ENCODE measurements around the gene CHDH. TPM values are rescaled to one million over a fixed set of nuclear protein-coding genes. Genes with fewer than 3 reads are reported as not detected.

CHDH gene
- total and polyA plus RNA-seq, 9 donors = 0.85 to 7.0 (median 4.1) TPM

DNA sequence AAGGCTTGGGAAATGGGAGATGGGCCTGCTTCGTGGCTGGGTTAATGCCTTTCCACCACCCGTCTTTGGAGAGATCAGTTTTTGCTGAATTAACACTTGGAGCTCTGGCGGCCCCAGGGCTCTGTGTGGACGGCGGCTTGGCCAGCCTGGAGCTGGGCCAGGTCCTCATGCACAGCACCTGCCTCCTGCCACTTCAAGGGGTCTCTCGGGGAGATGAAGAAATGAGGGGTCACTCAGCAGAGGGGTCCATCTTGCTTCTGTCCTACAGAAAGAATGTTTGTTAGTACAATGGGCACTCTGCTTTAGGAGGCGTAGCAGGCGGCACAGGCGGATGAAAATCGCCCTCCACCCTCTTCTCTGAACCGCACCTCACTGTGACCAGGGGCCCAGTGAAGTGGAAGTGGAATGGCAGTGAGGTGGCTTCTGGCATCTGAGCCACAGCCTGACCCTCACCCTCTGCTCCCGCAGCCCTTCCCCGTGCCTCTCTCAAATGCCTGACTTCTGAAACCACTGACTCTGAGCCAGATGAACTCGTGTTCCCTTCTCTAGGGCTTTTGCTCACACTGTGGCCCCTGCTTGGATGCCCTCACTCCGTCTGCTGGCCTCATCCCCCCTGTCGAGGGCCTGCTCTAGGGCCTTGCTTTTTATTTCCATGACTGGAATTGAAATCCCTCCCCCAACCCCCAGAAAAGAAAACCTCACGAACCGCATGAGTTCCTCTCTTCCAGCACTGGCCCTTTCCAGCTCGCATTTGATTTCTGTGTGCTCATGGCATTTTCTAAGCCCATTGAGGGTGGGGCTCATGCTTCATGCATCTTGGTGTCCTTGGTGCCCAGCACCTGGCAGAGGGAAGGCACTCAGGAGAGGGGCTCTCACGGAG is 42.2 kb downstream of the CHDH start:
- 79 to 82% (median 82%) methylated on average over 20 of the region's 20 CpGs for WGBS, 3 donors
- Histone ChIP-seq H3K27me3 (no peaks in the 10 kb centered on the region), H3K4me3 (no peak overlapping the region), H3K36me3 (no peaks in the 10 kb centered on the region), H3K4me1 (ENCODE audit: insufficient read depth) (no peaks in the 10 kb centered on the region), H3K9me3 (no peaks in the 10 kb centered on the region), H3K27ac (no peak overlapping the region)
- no peak for DNase-seq
- no peak for TF ChIP-seq POLR2A (IDR thresholded peaks at IDR 0.05)
- TF ChIP-seq, protein P1, sequence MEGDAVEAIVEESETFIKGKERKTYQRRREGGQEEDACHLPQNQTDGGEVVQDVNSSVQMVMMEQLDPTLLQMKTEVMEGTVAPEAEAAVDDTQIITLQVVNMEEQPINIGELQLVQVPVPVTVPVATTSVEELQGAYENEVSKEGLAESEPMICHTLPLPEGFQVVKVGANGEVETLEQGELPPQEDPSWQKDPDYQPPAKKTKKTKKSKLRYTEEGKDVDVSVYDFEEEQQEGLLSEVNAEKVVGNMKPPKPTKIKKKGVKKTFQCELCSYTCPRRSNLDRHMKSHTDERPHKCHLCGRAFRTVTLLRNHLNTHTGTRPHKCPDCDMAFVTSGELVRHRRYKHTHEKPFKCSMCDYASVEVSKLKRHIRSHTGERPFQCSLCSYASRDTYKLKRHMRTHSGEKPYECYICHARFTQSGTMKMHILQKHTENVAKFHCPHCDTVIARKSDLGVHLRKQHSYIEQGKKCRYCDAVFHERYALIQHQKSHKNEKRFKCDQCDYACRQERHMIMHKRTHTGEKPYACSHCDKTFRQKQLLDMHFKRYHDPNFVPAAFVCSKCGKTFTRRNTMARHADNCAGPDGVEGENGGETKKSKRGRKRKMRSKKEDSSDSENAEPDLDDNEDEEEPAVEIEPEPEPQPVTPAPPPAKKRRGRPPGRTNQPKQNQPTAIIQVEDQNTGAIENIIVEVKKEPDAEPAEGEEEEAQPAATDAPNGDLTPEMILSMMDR (IDR thresholded peaks at IDR 0.05) = no peak
- intact Hi-C loops (cut with DNase I) = no loop called here

- no peak for TF ChIP-seq POLR2A (IDR thresholded peaks at IDR 0.05)
- no peak for TF ChIP-seq EP300 (IDR thresholded peaks at IDR 0.05)
- TF ChIP-seq, protein P1 (IDR thresholded peaks at IDR 0.05) = no peak
- Histone ChIP-seq H3K4me1 (ENCODE audit: insufficient read depth) (no peaks in the 10 kb centered on the region), H3K4me3 (no peak overlapping the region), H3K36me3 (no peaks in the 10 kb centered on the region), H3K9me3 (no peaks in the 10 kb centered on the region), H3K27me3 (no peaks in the 10 kb centered on the region), H3K27ac (no peak overlapping the region)
- WGBS, 3 donors = 93 to 95% (median 94%) methylated on average over 18 of the region's 18 CpGs
- DNase-seq = no peak
- intact Hi-C loops (cut with DNase I) = no loop called here
Observed at GRCh38 chr3:53803124-53803815, 42.9 kb downstream of the CHDH start.

DNA sequence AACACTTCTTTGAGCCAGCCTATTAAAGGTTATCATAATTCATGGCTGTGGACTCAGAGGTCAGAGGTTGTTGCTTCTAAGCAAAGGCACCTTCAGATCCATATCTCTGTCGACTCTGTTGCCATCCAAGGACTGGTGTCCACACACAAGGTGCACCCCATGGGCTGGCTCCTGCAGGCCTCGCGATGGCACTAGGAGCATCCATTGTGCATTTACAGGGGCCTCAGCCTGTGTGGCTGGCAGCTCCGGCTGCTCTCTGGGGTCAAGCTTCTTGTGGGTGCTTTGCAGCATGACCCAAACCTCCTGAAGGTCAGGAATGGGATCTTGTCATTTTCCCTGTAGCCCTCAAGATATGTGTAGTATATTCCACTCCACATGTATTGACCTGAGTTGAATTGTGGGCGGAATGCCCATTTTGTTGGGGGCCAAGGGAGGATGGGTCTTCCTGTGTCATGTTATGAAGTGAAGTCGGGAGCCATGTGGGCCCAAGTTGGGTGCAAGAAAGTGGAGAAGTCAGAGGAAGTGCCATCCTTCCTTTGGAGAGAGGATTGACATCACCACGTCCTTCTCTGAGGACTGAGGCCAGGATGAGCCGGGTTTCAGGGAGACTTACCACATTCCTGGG is 43.9 kb downstream of the CHDH start:
- H3K9me3 ChIP-seq = no peaks in the 10 kb centered on the region
- H3K27ac ChIP-seq = no peak overlapping the region
- no peaks in the 10 kb centered on the region for H3K27me3 ChIP-seq
- 83 to 91% (median 88%) methylated on average over 8 of the region's 8 CpGs for WGBS, 3 donors
- H3K36me3 ChIP-seq = no peaks in the 10 kb centered on the region
- no peak overlapping the region for H3K4me3 ChIP-seq
- intact Hi-C loops (cut with DNase I) = no loop called here
- H3K4me1 ChIP-seq (ENCODE audit: insufficient read depth) = no peaks in the 10 kb centered on the region
- no peak for DNase-seq
- TF ChIP-seq, protein P1 (IDR thresholded peaks at IDR 0.05) = no peak
- no peak for TF ChIP-seq EP300 (IDR thresholded peaks at IDR 0.05)
- no peak for TF ChIP-seq POLR2A (IDR thresholded peaks at IDR 0.05)

- Histone ChIP-seq H3K9me3 (no peaks in the 10 kb centered on the region), H3K4me1 (ENCODE audit: insufficient read depth) (no peaks in the 10 kb centered on the region), H3K4me3 (no peak overlapping the region), H3K27ac (no peak overlapping the region), H3K36me3 (no peaks in the 10 kb centered on the region), H3K27me3 (no peaks in the 10 kb centered on the region)
- intact Hi-C loops (cut with DNase I) = no loop called here
- DNase-seq = no peak
- 90 to 91% (median 91%) methylated on average over 9 of the region's 9 CpGs for WGBS, 3 donors
- no peak for TF ChIP-seq EP300 (IDR thresholded peaks at IDR 0.05)
- TF ChIP-seq, protein P1 (IDR thresholded peaks at IDR 0.05) = no peak
- no peak for TF ChIP-seq POLR2A (IDR thresholded peaks at IDR 0.05)
Observed at GRCh38 chr3:53801319-53801718, 44.9 kb downstream of the CHDH start.
